HCT116 (cell line): ENCODE measurements around the gene H6PD. TPM values are rescaled to one million over a fixed set of nuclear protein-coding genes. Genes with fewer than 3 reads are reported as not detected.

ENCODE experiments used
- ATAC-seq: fragments of 200-7000 bp; cut with Tn5 transposase; 2 replicates; pipeline ENCODE4 v1.9.1; 2020; ENCODE audit warnings: mild to moderate bottlenecking, moderate library complexity
- BruUV-seq: library from RNA; stranded (reverse); fragments of 400-500 nt; replicated peaks from 2 replicates; lab custom pipeline; 2021; lab: Mats Ljungman, UMichigan
- CTCF ChIA-PET: fragments of 300-600 bp; sonication (Branson Sonifier 250); formaldehyde crosslinking; loops from one replicate; lab custom pipeline; 2021; ENCODE audit warnings: antibody characterized with exemption; lab: Charles Lee
- POLR2A ChIA-PET: fragments of 300-600, 350-600 bp; sonication (Branson Sonifier 250); formaldehyde crosslinking; loops from one replicate; lab custom pipeline; 2021; ENCODE audit warnings: antibody characterized with exemption; lab: Charles Lee
- RAD21 ChIA-PET, 2 experiments: fragments of 300-600 bp; sonication (Branson Sonifier 250); formaldehyde crosslinking; loops; one replicate each; lab custom pipeline; 2023; ENCODE audit warnings: low total read pairs in 2 of 2; ENCODE audit not compliant: uncharacterized antibody in 2 of 2, unreplicated experiment in 2 of 2, low non-redundant PET in 1 of 2; lab: Charles Lee
- DNase-seq: peaks from one replicate; pipeline ENCODE4 v3.0.0-alpha.2; 2010; ENCODE audit warnings: low read depth, low spot score
- H2AFZ ChIP-seq: fragments of 200-600 bp; shearing (Covaris generic), sonication (generic); 2 replicates; pipeline ENCODE4 v1.6.1; 2017; ENCODE audit warnings: low read depth, mixed run types, mixed read lengths, antibody characterized with exemption, low read length; ENCODE audit not compliant: poor library complexity, severe bottlenecking
- H3K27ac ChIP-seq: 2 replicates; pipeline ENCODE4 v1.5.1; 2012; ENCODE audit warnings: low read depth, low read length
- H3K27me3 ChIP-seq: fragments of 200-600 bp; sonication (generic); 2 replicates; pipeline ENCODE4 v1.6.1; 2016; ENCODE audit warnings: mixed run types, low read length, mixed read lengths; ENCODE audit not compliant: insufficient read depth
- H3K36me3 ChIP-seq, 2 experiments: fragments of 200-500 bp in 1 of 2; fragments of 200-600 bp in 1 of 2; sonication (Bioruptor generic) in 1 of 2; sonication (generic) in 1 of 2; 2 replicates each; pipeline versions ENCODE4 v1.5.1 to v1.6.1; 2014 to 2016; ENCODE audit warnings: low read length in 2 of 2, inconsistent platforms in 1 of 2, mixed read lengths in 1 of 2, mixed run types in 1 of 2; ENCODE audit not compliant: insufficient read depth in 2 of 2, control insufficient read depth in 1 of 2
- H3K4me1 ChIP-seq, 2 experiments: fragments of 200-600 bp in 1 of 2; sonication (generic) in 1 of 2; 2 replicates each; pipeline versions ENCODE4 v1.5.1 to v1.6.1; 2012 to 2017; ENCODE audit warnings: low read length in 2 of 2, inconsistent platforms in 1 of 2, mild to moderate bottlenecking in 1 of 2, mixed read lengths in 1 of 2, mixed run types in 1 of 2, moderate library complexity in 1 of 2; ENCODE audit not compliant: insufficient read depth in 2 of 2, control insufficient read depth in 1 of 2
- H3K4me2 ChIP-seq: fragments of 200-600 bp; sonication (generic); 2 replicates; pipeline ENCODE4 v1.6.1; 2017; ENCODE audit warnings: mixed run types, low read length, mixed read lengths
- H3K4me3 ChIP-seq, 2 experiments: fragments of 200-600 bp in 1 of 2; sonication (generic) in 1 of 2; replicated peaks in 1 of 2; 2 replicates each; pipeline ENCODE4 v1.5.1; 2011 to 2016; ENCODE audit warnings: low read length in 2 of 2, control low read depth in 1 of 2, low read depth in 1 of 2, mild to moderate bottlenecking in 1 of 2, mixed read lengths in 1 of 2, mixed run types in 1 of 2
- H3K79me2 ChIP-seq: fragments of 200-600 bp; sonication (generic); 2 replicates; pipeline ENCODE4 v1.6.1; 2017; ENCODE audit warnings: mild to moderate bottlenecking, mixed run types, low read length, moderate library complexity, mixed read lengths; ENCODE audit not compliant: insufficient read depth
- H3K9ac ChIP-seq: fragments of 200-600 bp; sonication (generic); 2 replicates; pipeline ENCODE4 v1.6.1; 2016; ENCODE audit warnings: low read length, mixed read lengths
- H3K9me2 ChIP-seq: fragments of 200-600 bp; sonication (generic), shearing (Covaris generic); 2 replicates; pipeline ENCODE4 v1.6.1; 2017; ENCODE audit warnings: mixed run types, mild to moderate bottlenecking, moderate library complexity; ENCODE audit not compliant: insufficient read depth
- H3K9me3 ChIP-seq, 2 experiments: fragments of 200-500 bp in 1 of 2; fragments of 200-600 bp in 1 of 2; sonication (Bioruptor generic) in 1 of 2; sonication (generic) in 1 of 2; 2 replicates each; pipeline ENCODE4 v1.6.1; 2014 to 2017; ENCODE audit warnings: low read length in 2 of 2, mixed read lengths in 2 of 2, inconsistent platforms in 1 of 2, low read depth in 1 of 2, mild to moderate bottlenecking in 1 of 2, mixed run types in 1 of 2, moderate library complexity in 1 of 2; ENCODE audit not compliant: control insufficient read depth in 1 of 2, insufficient read depth in 1 of 2
- H4K20me1 ChIP-seq: fragments of 200-600 bp; sonication (generic), shearing (Covaris generic); 2 replicates; pipeline ENCODE4 v1.6.1; 2017; ENCODE audit warnings: mixed run types, mild to moderate bottlenecking, moderate library complexity; ENCODE audit not compliant: insufficient read depth
- ATF3 ChIP-seq: IDR thresholded peaks from 2 replicates; pipeline ENCODE4 v1.6.1; 2012
- ELF1 ChIP-seq: IDR thresholded peaks from 2 replicates; pipeline ENCODE4 v1.6.1; 2012; ENCODE audit warnings: low read depth, borderline replicate concordance
- EZH2phosphoT487 ChIP-seq: fragments of 200-600 bp; IDR thresholded peaks from 2 replicates; pipeline ENCODE4 v1.6.1; 2018; ENCODE audit warnings: antibody characterized with exemption, borderline replicate concordance
- FOSL1 ChIP-seq: IDR thresholded peaks from 2 replicates; pipeline ENCODE4 v1.6.1; 2012; ENCODE audit warnings: low read depth
- REST ChIP-seq: IDR thresholded peaks from 2 replicates; pipeline ENCODE4 v1.6.1; 2012; ENCODE audit warnings: low read depth
- SIN3A ChIP-seq: IDR thresholded peaks from 2 replicates; pipeline ENCODE4 v1.6.1; 2012; ENCODE audit warnings: low read depth
- SP1 ChIP-seq: IDR thresholded peaks from 2 replicates; pipeline ENCODE4 v1.6.1; 2012; ENCODE audit warnings: low read depth
- ZFX ChIP-seq: fragments of 450-650 bp; IDR thresholded peaks from 2 replicates; pipeline ENCODE4 v1.6.1; 2017
- ZNF274 ChIP-seq: fragments of 200-500 bp; sonication (Bioruptor generic); IDR thresholded peaks from 2 replicates; pipeline ENCODE4 v1.6.1; 2014; ENCODE audit warnings: mild to moderate bottlenecking, low read depth, low read length, inconsistent platforms
- intact Hi-C: fragments of 100-400 bp; cut with micrococcal nuclease; formaldehyde crosslinking; loops from 2 replicates; pipeline ENCODE4 v1.10.0; 2022
- total RNA-seq: library from RNA; stranded (reverse); gene quantifications from one replicate; pipeline ENCODE4 v1.2.1, GENCODE V29; 2021; ENCODE audit not compliant: unreplicated experiment
- TF ChIP-seq, protein P1 (sequence below), 3 experiments: fragments of 200-600 bp in 1 of 3; sonication (generic) in 1 of 3; IDR thresholded peaks in 2 of 3; conservative IDR thresholded peaks in 1 of 3; 2 replicates each; pipeline ENCODE4 v1.5.1; 2012 to 2017; ENCODE audit warnings: low read depth in 2 of 3, low read length in 2 of 3, antibody characterized with exemption in 1 of 3, borderline replicate concordance in 1 of 3, control low read depth in 1 of 3, mild to moderate bottlenecking in 1 of 3, mixed read lengths in 1 of 3, mixed run types in 1 of 3, moderate library complexity in 1 of 3; ENCODE audit not compliant: insufficient read depth in 1 of 3

The H6PD gene
- total RNA-seq, 1 experiment from 2014 or later: 16.2 TPM

GRCh38 chr1:9197186-9198099 lies 37.1 kb upstream of the H6PD start:
- intact Hi-C loops: loop anchor here (5.0 kb wide), 2 partner anchors 185 to 280 kb away; no protein-coding TSS in a partner anchor
- H3K9me3 ChIP-seq: no peaks in the 10 kb centered on the region
- no peaks in the 10 kb centered on the region for H3K36me3 ChIP-seq
- no peak overlapping the region for H2AFZ ChIP-seq
- ChIA-PET CTCF (interaction anchor here (1.4 to 3.9 kb wide), 4 partner anchors 9 to 87 kb away, joined by 3 to 54 read pairs (median 7); no protein-coding TSS in a partner anchor), RAD21 (interaction anchor here (2.4 to 2.8 kb wide), 2 partner anchors 86 to 87 kb away, joined by 10 to 11 read pairs; no protein-coding TSS in a partner anchor), POLR2A (interaction anchor here (1.3 kb wide), 2 partner anchors 37 to 86 kb away, joined by 3 to 6 read pairs; no protein-coding TSS in a partner anchor)
- DNase-seq: no peak
- no peak for ATAC-seq
- BruUV-seq: no TSS peak
- no peaks in the 10 kb centered on the region for H4K20me1 ChIP-seq
- no peak overlapping the region for H3K4me3 ChIP-seq
- peaks cover 7 to 24% of the 10 kb centered on the region in 2 experiments; a peak in 3 of 4 replicates for H3K4me1 ChIP-seq
- no peak overlapping the region for H3K4me2 ChIP-seq
- no peak for TF ChIP-seq ELF1
- no peak for TF ChIP-seq SP1
- TF ChIP-seq ZNF274: no peak
- TF ChIP-seq ZFX: no peak
- TF ChIP-seq, protein P1, sequence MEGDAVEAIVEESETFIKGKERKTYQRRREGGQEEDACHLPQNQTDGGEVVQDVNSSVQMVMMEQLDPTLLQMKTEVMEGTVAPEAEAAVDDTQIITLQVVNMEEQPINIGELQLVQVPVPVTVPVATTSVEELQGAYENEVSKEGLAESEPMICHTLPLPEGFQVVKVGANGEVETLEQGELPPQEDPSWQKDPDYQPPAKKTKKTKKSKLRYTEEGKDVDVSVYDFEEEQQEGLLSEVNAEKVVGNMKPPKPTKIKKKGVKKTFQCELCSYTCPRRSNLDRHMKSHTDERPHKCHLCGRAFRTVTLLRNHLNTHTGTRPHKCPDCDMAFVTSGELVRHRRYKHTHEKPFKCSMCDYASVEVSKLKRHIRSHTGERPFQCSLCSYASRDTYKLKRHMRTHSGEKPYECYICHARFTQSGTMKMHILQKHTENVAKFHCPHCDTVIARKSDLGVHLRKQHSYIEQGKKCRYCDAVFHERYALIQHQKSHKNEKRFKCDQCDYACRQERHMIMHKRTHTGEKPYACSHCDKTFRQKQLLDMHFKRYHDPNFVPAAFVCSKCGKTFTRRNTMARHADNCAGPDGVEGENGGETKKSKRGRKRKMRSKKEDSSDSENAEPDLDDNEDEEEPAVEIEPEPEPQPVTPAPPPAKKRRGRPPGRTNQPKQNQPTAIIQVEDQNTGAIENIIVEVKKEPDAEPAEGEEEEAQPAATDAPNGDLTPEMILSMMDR (IDR thresholded peaks at IDR 0.05 in 2 of 3, conservative IDR thresholded peaks at IDR 0.05 in 1 of 3; ENCODE audit: borderline replicate concordance in 1 of 3, insufficient read depth in 1 of 3, low read depth in 2 of 3, low read length in 2 of 3): no peak
- TF ChIP-seq ATF3: no peak
- TF ChIP-seq REST: no peak
- TF ChIP-seq EZH2phosphoT487: no peak
- TF ChIP-seq SIN3A: no peak
- no peak for TF ChIP-seq FOSL1
- H3K79me2 ChIP-seq: no peaks in the 10 kb centered on the region
- no peaks in the 10 kb centered on the region for H3K9me2 ChIP-seq
- H3K27ac ChIP-seq: no peak overlapping the region
- peaks cover 30% of the 10 kb centered on the region; the same call in 1 of the 2 replicates for H3K27me3 ChIP-seq
- H3K9ac ChIP-seq: no peak overlapping the region
